Stomach (tissue), 9 donors: Measurements from ENCODE around the gene HOXC11. TPM values are rescaled to one million over a fixed set of nuclear protein-coding genes. Genes with fewer than 3 reads are reported as not detected.
A peak's percentile ranks its signal among the peaks of the same experiment; 100 is the strongest.

ENCODE experiments used
- DNase-seq, 2 donors: peaks; one replicate each; pipeline versions ENCODE4 v3.0.0 to v3.0.0-alpha.2; 2013 to 2019
- H3K27ac ChIP-seq, 5 donors: fragments of 200-600 bp in 4 of 5; sonication (generic) in 4 of 5; one replicate each; pipeline ENCODE4 v1.5.1; 2013 to 2019; ENCODE audit warnings: mild to moderate bottlenecking in 1 of 5, moderate library complexity in 1 of 5
- H3K27me3 ChIP-seq, 3 donors: fragments of 200-600 bp; sonication (generic); one replicate each; pipeline ENCODE4 v1.5.1; 2017 to 2019; ENCODE audit warnings: mixed run types in 1 of 3
- H3K36me3 ChIP-seq, 4 donors: fragments of 200-600 bp; sonication (generic); 1 replicate in 3 of 4; 2 replicates in 1 of 4; pipeline ENCODE4 v1.5.1; 2016 to 2019
- H3K4me1 ChIP-seq, 4 donors: fragments of 200-600 bp; sonication (generic); one replicate each; pipeline ENCODE4 v1.5.1; 2016 to 2019
- H3K4me3 ChIP-seq, 4 donors: fragments of 200-600 bp; sonication (generic) in 3 of 4; one replicate each; pipeline ENCODE4 v1.5.1; 2016 to 2019; ENCODE audit warnings: mild to moderate bottlenecking in 1 of 4
- H3K9me3 ChIP-seq, 4 donors: fragments of 200-600 bp; sonication (generic); one replicate each; pipeline ENCODE4 v1.5.1; 2016 to 2019
- CTCF ChIP-seq, 7 experiments: fragments of 450-650 bp in 4 of 7; fragments of 200-600 bp in 3 of 7; sonication (generic) in 3 of 7; IDR thresholded peaks; one replicate each; pipeline ENCODE4 v1.5.1; 2016 to 2019; ENCODE audit warnings: antibody characterized with exemption in 7 of 7, control low read depth in 2 of 7, mild to moderate bottlenecking in 1 of 7
- EP300 ChIP-seq: sonication (generic); formaldehyde crosslinking; IDR thresholded peaks from one replicate; pipeline ENCODE4 v1.6.1; 2017; ENCODE audit warnings: antibody characterized with exemption
- POLR2A ChIP-seq, 4 donors: fragments of 450-650 bp; IDR thresholded peaks; one replicate each; pipeline ENCODE4 v1.6.1; 2016; ENCODE audit warnings: antibody characterized with exemption in 4 of 4, control low read depth in 2 of 4, mild to moderate bottlenecking in 1 of 4, moderate library complexity in 1 of 4
- POLR2AphosphoS5 ChIP-seq, 3 donors: sonication (generic); formaldehyde crosslinking; IDR thresholded peaks; one replicate each; pipeline ENCODE4 v1.6.1; 2016; ENCODE audit warnings: antibody characterized with exemption in 3 of 3
- WGBS, 5 donors: extraction: QIAGEN DNeasy Blood & Tissue Kit in 3 of 5; methylation state at CpG; one replicate each; pipeline versions ENCODE4 v1.1.5 to v1.1.7; 2013 to 2018; 5-methylcytosine and 5-hydroxymethylcytosine counted together
- intact Hi-C: fragments of 100-400 bp; cut with DNase I; formaldehyde crosslinking; loops from one replicate; pipeline ENCODE4 v1.15.1; 2023; ENCODE audit warnings: low total_unique reads
- polyA plus RNA-seq, 3 donors: library from polyadenylated mRNA; stranded (reverse); fragments of 200-250 nt; gene quantifications; one replicate each; pipeline ENCODE4 v1.2.3, GENCODE V29; 2013
- total RNA-seq, 5 donors: library from RNA; depleted of rRNA; stranded (reverse); fragments of >200 nt; gene quantifications; one replicate each; pipeline versions ENCODE4 v1.1.0 to v1.2.3, GENCODE V29; 2014 to 2016
- donor health status: healthy with polysubstance abuse.
- donor health status: Bipolar disorder and iron deficiency.
- donor health status: healthy.

HOXC11 gene
- total and polyA plus RNA-seq, 8 donors = not detected

- Histone ChIP-seq H3K36me3 (no peaks in the 10 kb centered on the region), H3K27ac (no peak overlapping the region), H3K9me3 (peaks cover 0 to 4% (median 0%) of the 10 kb centered on the region in 4 donors), H3K27me3 (peaks cover 74 to 100% (median 100%) of the 10 kb centered on the region in 3 donors), H3K4me3 (peak overlapping the region in 1 of 4 donors; percentile 18), H3K4me1 (peaks cover 8 to 35% (median 24%) of the 10 kb centered on the region in 4 donors)
- no peak for TF ChIP-seq EP300
- TF ChIP-seq POLR2A (IDR thresholded peaks at IDR 0.05) = no peak
- no peak for TF ChIP-seq POLR2AphosphoS5 (IDR thresholded peaks at IDR 0.05)
- no peak for TF ChIP-seq CTCF (IDR thresholded peaks at IDR 0.05)
- intact Hi-C loops = no loop called here
- DNase-seq = no peak
- WGBS, 5 donors = 6 to 11% (median 10%) methylated on average over 36 of the region's 36 CpGs
Measured at GRCh38 chr12:53966385-53967133, 6.4 kb upstream of the HOXC11 start.

- Histone ChIP-seq H3K4me1 (peaks cover 8 to 34% (median 21%) of the 10 kb centered on the region in 4 donors), H3K9me3 (peaks cover 0 to 5% (median 0%) of the 10 kb centered on the region in 4 donors), H3K36me3 (no peaks in the 10 kb centered on the region), H3K27ac (no peak overlapping the region), H3K4me3 (no peak overlapping the region), H3K27me3 (peaks cover 67 to 100% (median 100%) of the 10 kb centered on the region in 3 donors)
- no peak for DNase-seq
- TF ChIP-seq CTCF (IDR thresholded peaks at IDR 0.05) (no peak), POLR2AphosphoS5 (IDR thresholded peaks at IDR 0.05) (no peak), POLR2A (IDR thresholded peaks at IDR 0.05) (no peak), EP300 (no peak)
- WGBS, 5 donors = 6 to 15% (median 7%) methylated on average over 5 of the region's 5 CpGs
- intact Hi-C loops = no loop called here
Measured at GRCh38 chr12:53967421-53967925, 5.5 kb upstream of the HOXC11 start.

- no peaks in the 10 kb centered on the region for H3K36me3 ChIP-seq
- peaks cover 10 to 38% (median 25%) of the 10 kb centered on the region in 4 donors for H3K4me1 ChIP-seq
- TF ChIP-seq EP300 = no peak
- TF ChIP-seq POLR2A (IDR thresholded peaks at IDR 0.05) = no peak
- TF ChIP-seq CTCF (IDR thresholded peaks at IDR 0.05) = no peak
- no peak for TF ChIP-seq POLR2AphosphoS5 (IDR thresholded peaks at IDR 0.05)
- H3K27me3 ChIP-seq = peaks cover 65 to 100% (median 100%) of the 10 kb centered on the region in 3 donors
- no peak for DNase-seq
- no peak overlapping the region for H3K4me3 ChIP-seq
- no peak overlapping the region for H3K27ac ChIP-seq
- WGBS, 5 donors = 13 to 29% (median 17%) methylated on average over 21 to 24 of the region's 24 CpGs
- intact Hi-C loops = no loop called here
- peaks cover 0 to 13% (median 0%) of the 10 kb centered on the region in 4 donors for H3K9me3 ChIP-seq
Measured at GRCh38 chr12:53968214-53969127, 4.5 kb upstream of the HOXC11 start.

GRCh38 chr12:53969588-53970259 is 3.2 kb upstream of the HOXC11 start:
- no peak overlapping the region for H3K4me3 ChIP-seq
- no peaks in the 10 kb centered on the region for H3K36me3 ChIP-seq
- no peak for TF ChIP-seq POLR2AphosphoS5 (IDR thresholded peaks at IDR 0.05)
- TF ChIP-seq CTCF (IDR thresholded peaks at IDR 0.05) = no peak
- no peak for TF ChIP-seq EP300
- no peak for TF ChIP-seq POLR2A (IDR thresholded peaks at IDR 0.05)
- H3K27ac ChIP-seq = no peak overlapping the region
- H3K9me3 ChIP-seq = peaks cover 0 to 15% (median 0%) of the 10 kb centered on the region in 4 donors
- 13 to 19% (median 16%) methylated on average over 12 of the region's 12 CpGs for WGBS, 5 donors
- intact Hi-C loops = no loop called here
- no peak for DNase-seq
- peaks cover 22 to 41% (median 31%) of the 10 kb centered on the region in 4 donors for H3K4me1 ChIP-seq
- H3K27me3 ChIP-seq = peaks cover 67 to 100% (median 100%) of the 10 kb centered on the region in 3 donors
